ENCODE results near the gene TASP1.

- TF ChIP-seq CTCF (IDR thresholded peaks at IDR 0.05) (no peak), POLR2A (IDR thresholded peaks at IDR 0.05) (no peak)
Measured at GRCh38 chr20:13549451-13549850, 89.3 kb downstream of the TASP1 start.
